Anterior cingulate cortex (tissue), 58 donors: Measurements from ENCODE around the gene NDUFB11.

Experiments
- DNase-seq, 58 donors: peaks; one replicate each; lab custom pipeline; 2025; lab: John Stamatoyannopoulos, UW

Gene NDUFB11

DNA sequence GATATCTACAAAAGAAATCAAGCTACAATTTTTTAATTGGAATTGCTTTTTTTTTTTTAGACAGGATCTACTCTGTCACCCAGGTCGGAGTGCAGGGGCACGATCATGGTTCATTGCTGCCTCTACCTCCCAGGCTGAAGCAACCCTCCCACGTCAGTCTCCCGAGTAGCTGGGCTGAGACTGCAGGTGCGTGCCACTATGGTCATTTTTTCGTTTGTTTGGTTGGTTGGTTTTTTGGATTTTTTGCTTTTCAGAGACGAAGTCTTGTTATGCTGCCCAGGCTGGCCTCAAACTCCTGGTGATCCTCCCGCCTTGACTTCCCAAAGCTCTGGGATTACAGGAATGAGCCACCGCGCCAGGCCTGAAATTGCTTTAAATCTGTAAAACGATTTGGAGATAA, 50.6 kb downstream of the NDUFB11 start:
- no peak for DNase-seq

- no peak for DNase-seq
These were observed 51.3 kb downstream of the NDUFB11 start for GRCh38 chrX:47093248-47093647.
